DMS53 treated with DMSO at 0.1 percent for 48 hours (cell line): ENCODE measurements around the gene KCNMA1.

Experiments used
- DNase-seq: peaks from one replicate; lab custom pipeline; 2025; ENCODE audit not compliant: unreplicated experiment; lab: John Stamatoyannopoulos, UW

KCNMA1 gene

GRCh38 chr10:76976142-76976541 lies 661.5 kb downstream of the KCNMA1 start:
- no peak for DNase-seq

GRCh38 chr10:76975126-76975525 lies 662.5 kb downstream of the KCNMA1 start:
- DNase-seq = no peak

GRCh38 chr10:76974017-76974691 lies 663.5 kb downstream of the KCNMA1 start:
- DNase-seq = no peak

GRCh38 chr10:76973091-76974016 lies 664.3 kb downstream of the KCNMA1 start:
- no peak for DNase-seq

GRCh38 chr10:76972541-76972940 lies 665.1 kb downstream of the KCNMA1 start:
- no peak for DNase-seq

- no peak for DNase-seq
Measured at GRCh38 chr10:76971547-76972170, 665.9 kb downstream of the KCNMA1 start.

GRCh38 chr10:76970711-76971519 lies 666.7 kb downstream of the KCNMA1 start:
- no peak for DNase-seq

- no peak for DNase-seq
Measured at GRCh38 chr10:76969366-76969948, 668.2 kb downstream of the KCNMA1 start.

GRCh38 chr10:76968483-76968882 lies 669.1 kb downstream of the KCNMA1 start:
- DNase-seq = no peak

- no peak for DNase-seq
Measured at GRCh38 chr10:76962851-76963250, 674.8 kb downstream of the KCNMA1 start.

- DNase-seq = no peak
Measured at GRCh38 chr10:76961841-76962240, 675.8 kb downstream of the KCNMA1 start.

GRCh38 chr10:76959111-76959510 lies 678.5 kb downstream of the KCNMA1 start:
- no peak for DNase-seq

GRCh38 chr10:76954838-76955237 lies 682.8 kb downstream of the KCNMA1 start:
- no peak for DNase-seq

GRCh38 chr10:76950354-76950753 lies 687.3 kb downstream of the KCNMA1 start:
- DNase-seq = no peak

- DNase-seq = no peak
Measured at GRCh38 chr10:76946270-76946669, 691.3 kb downstream of the KCNMA1 start.

- DNase-seq = no peak
Measured at GRCh38 chr10:76945166-76945565, 692.4 kb downstream of the KCNMA1 start.

GRCh38 chr10:76944640-76945039 lies 693.0 kb downstream of the KCNMA1 start:
- DNase-seq = no peak

GRCh38 chr10:76942628-76943416 lies 694.8 kb downstream of the KCNMA1 start:
- DNase-seq = no peak

- no peak for DNase-seq
Measured at GRCh38 chr10:76939933-76940468, 697.6 kb downstream of the KCNMA1 start.
